Type B pancreatic cell (in vitro differentiated cells): ENCODE measurements around the gene ANXA3. TPM values are rescaled to one million over a fixed set of nuclear protein-coding genes. Genes with fewer than 3 reads are reported as not detected.

Experiments
- DNase-seq: peaks from one replicate; pipeline ENCODE4 v3.0.0; 2021; ENCODE audit warnings: mixed read lengths; ENCODE audit not compliant: unreplicated experiment; ENCODE audit errors: extremely low spot score
- H3K27ac Mint-ChIP-seq: 2 replicates; pipeline ENCODE4 v1.8.0; 2021; ENCODE audit warnings: mild to moderate bottlenecking, mixed read lengths
- H3K27me3 Mint-ChIP-seq: 2 replicates; pipeline ENCODE4 v1.8.0; 2021; ENCODE audit warnings: mixed read lengths
- H3K36me3 Mint-ChIP-seq: 2 replicates; pipeline ENCODE4 v1.8.0; 2021; ENCODE audit warnings: mixed read lengths
- H3K4me1 Mint-ChIP-seq: one replicate; pipeline ENCODE4 v1.8.0; 2021; ENCODE audit warnings: mixed read lengths; ENCODE audit not compliant: unreplicated experiment
- H3K4me3 Mint-ChIP-seq: 2 replicates; pipeline ENCODE4 v1.8.0; 2021; ENCODE audit warnings: mild to moderate bottlenecking, mixed read lengths
- H3K9me3 Mint-ChIP-seq: 2 replicates; pipeline ENCODE4 v1.8.0; 2021; ENCODE audit warnings: mixed read lengths
- CTCF ChIP-seq: fragments of 200-600 bp; sonication (generic); conservative IDR thresholded peaks from 2 replicates; pipeline ENCODE4 v1.5.0; 2021; ENCODE audit warnings: antibody characterized with exemption, mild to moderate bottlenecking
- total RNA-seq: library from RNA; stranded (reverse); gene quantifications from 2 replicates; pipeline ENCODE4 v1.2.1, GENCODE V29; 2021; ENCODE audit warnings: low replicate concordance

The ANXA3 gene
- total RNA-seq, 1 donor from 2014 or later = 56.6 TPM

GRCh38 chr4:78613522-78614321 lies 62.2 kb downstream of the ANXA3 start:
- no peak overlapping the region for H3K27ac Mint-ChIP-seq
- no peak for TF ChIP-seq CTCF
- no peaks in the 10 kb centered on the region for H3K9me3 Mint-ChIP-seq
- peaks cover 15% of the 10 kb centered on the region for H3K4me1 Mint-ChIP-seq
- H3K4me3 Mint-ChIP-seq = no peak overlapping the region
- H3K27me3 Mint-ChIP-seq = no peaks in the 10 kb centered on the region
- no peak for DNase-seq
- H3K36me3 Mint-ChIP-seq = no peaks in the 10 kb centered on the region

DNA sequence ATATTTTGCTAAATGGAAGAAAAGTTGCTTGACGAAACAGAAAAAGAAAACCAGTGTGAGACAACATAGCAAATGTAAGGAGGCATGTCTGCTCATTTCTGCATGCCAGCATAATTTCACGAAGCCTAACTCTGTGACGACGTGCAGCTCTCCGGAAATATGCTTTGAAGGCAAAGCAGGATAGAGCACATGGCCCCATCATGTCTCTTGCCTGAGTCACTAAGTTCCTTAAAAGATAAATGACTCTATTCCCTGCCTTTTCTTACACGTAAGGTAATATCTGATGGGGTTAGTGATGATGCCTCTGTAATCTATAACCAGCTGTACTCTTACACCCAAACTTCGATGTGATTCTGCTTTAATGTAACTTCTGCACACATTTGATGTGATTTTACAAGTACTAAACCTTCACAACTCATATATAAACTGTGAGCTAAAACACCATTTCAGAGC lies 64.5 kb downstream of the ANXA3 start:
- peak overlapping the region; percentile 9 for H3K27ac Mint-ChIP-seq
- TF ChIP-seq CTCF = no peak
- H3K9me3 Mint-ChIP-seq = no peaks in the 10 kb centered on the region
- H3K27me3 Mint-ChIP-seq = no peaks in the 10 kb centered on the region
- DNase-seq = no peak
- peaks cover 15% of the 10 kb centered on the region for H3K4me1 Mint-ChIP-seq
- no peaks in the 10 kb centered on the region for H3K36me3 Mint-ChIP-seq
- H3K4me3 Mint-ChIP-seq = no peak overlapping the region

GRCh38 chr4:78618436-78618835 lies 66.9 kb downstream of the ANXA3 start:
- no peak overlapping the region for H3K27ac Mint-ChIP-seq
- no peaks in the 10 kb centered on the region for H3K9me3 Mint-ChIP-seq
- TF ChIP-seq CTCF = no peak
- peaks cover 17% of the 10 kb centered on the region for H3K4me1 Mint-ChIP-seq
- no peak overlapping the region for H3K4me3 Mint-ChIP-seq
- no peak for DNase-seq
- H3K36me3 Mint-ChIP-seq = no peaks in the 10 kb centered on the region
- no peaks in the 10 kb centered on the region for H3K27me3 Mint-ChIP-seq

DNA sequence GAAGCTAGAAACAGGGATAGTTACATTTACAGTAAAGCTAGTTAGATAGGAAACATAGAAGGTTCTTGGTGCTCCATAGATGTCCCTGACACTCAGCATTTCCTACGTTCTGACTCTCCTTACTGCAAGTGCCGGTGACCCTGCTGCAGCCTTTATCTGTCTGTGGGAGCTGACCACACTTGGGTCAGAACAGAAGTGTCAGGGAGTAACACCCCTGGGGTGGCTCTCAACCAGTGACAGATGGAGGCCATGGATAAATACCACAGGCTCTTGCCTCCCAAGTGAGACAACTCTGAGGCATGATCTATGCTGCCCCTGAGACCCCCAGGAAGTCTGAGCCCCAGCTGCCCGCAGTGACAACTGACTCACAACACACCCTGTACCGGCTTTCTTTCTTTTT lies 69.8 kb downstream of the ANXA3 start:
- no peaks in the 10 kb centered on the region for H3K9me3 Mint-ChIP-seq
- no peak overlapping the region for H3K4me3 Mint-ChIP-seq
- H3K27me3 Mint-ChIP-seq = no peaks in the 10 kb centered on the region
- no peak for DNase-seq
- TF ChIP-seq CTCF = no peak
- no peak overlapping the region for H3K27ac Mint-ChIP-seq
- peaks cover 9% of the 10 kb centered on the region for H3K4me1 Mint-ChIP-seq
- no peaks in the 10 kb centered on the region for H3K36me3 Mint-ChIP-seq

DNA sequence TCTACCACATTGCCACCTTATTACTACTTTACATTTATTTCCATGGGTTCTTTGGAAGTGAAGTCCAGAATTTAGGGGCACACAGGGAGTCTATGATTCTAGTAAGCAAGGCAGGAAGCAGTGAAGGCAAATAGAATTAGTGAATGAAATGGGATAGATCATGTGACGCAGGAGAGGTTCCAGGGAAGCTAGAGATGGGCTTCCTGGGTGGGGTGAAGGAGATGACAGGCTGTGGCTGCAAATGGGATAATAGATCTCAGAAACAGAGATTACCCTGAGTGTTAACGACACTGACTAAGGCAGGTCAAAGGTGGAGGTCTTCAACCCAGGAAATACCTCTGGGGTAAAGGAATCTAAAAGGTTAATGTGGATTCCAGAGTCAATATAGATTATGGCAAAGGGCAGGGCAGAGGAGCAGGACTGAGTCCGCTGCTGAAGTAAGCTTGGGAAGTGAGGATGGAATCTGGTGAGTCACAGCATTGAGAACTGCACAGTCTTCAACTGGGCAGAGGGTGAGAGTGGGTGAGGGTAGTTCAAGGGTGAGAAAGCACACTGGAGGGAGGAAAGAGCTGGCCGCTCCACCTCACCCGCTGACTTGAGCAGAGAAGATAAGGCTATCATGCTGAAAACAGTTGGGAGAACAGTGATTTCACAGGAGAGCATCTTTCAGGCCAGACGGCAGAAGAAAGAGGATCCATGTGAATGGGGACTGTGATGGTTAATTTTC lies 70.8 kb downstream of the ANXA3 start:
- Mint-ChIP-seq H3K36me3 (no peaks in the 10 kb centered on the region), H3K4me3 (peak overlapping the region; percentile 8), H3K9me3 (no peaks in the 10 kb centered on the region), H3K27ac (peak overlapping the region; percentile 37), H3K27me3 (no peaks in the 10 kb centered on the region), H3K4me1 (peaks cover 12% of the 10 kb centered on the region)
- no peak for DNase-seq
- TF ChIP-seq CTCF = no peak
